Rectal smooth muscle tissue (tissue), 1 donor: Measurements from ENCODE around the gene KLK6.
"Not testable (repeated sequence)": the region's sequence is repeated elsewhere in the genome, so short reads cannot be mapped to it uniquely, and the experiment has no call there.

Source experiments
- H3K27ac ChIP-seq: one replicate; pipeline ENCODE4 v1.7.0; 2013; ENCODE audit warnings: low read depth, low read length, inconsistent platforms
- H3K27me3 ChIP-seq: one replicate; pipeline ENCODE4 v1.7.0; 2013; ENCODE audit warnings: low read length; ENCODE audit not compliant: control insufficient read depth, insufficient read depth
- H3K36me3 ChIP-seq: one replicate; pipeline ENCODE4 v1.7.0; 2013; ENCODE audit warnings: low read length; ENCODE audit not compliant: control insufficient read depth, insufficient read depth
- H3K4me1 ChIP-seq: one replicate; pipeline ENCODE4 v1.7.0; 2013; ENCODE audit warnings: low read length; ENCODE audit not compliant: control insufficient read depth, insufficient read depth
- H3K4me3 ChIP-seq: one replicate; pipeline ENCODE4 v1.7.0; 2013; ENCODE audit warnings: low read length
- H3K9ac ChIP-seq: one replicate; pipeline ENCODE4 v1.7.0; 2013; ENCODE audit warnings: low read length

The KLK6 gene

GRCh38 chr19:50982186-50982585, 12.8 kb upstream of the KLK6 start:
- Histone ChIP-seq H3K27ac (no peak overlapping the region), H3K36me3 (no peaks in the 10 kb centered on the region), H3K9ac (no peak overlapping the region), H3K4me1 (no peaks in the 10 kb centered on the region), H3K27me3 (peaks cover 5% of the 10 kb centered on the region), H3K4me3 (no peak overlapping the region)

GRCh38 chr19:50981587-50982146, 12.3 kb upstream of the KLK6 start:
- Histone ChIP-seq H3K9ac (no peak overlapping the region), H3K4me3 (no peak overlapping the region), H3K36me3 (no peaks in the 10 kb centered on the region), H3K27me3 (peaks cover 5% of the 10 kb centered on the region), H3K27ac (no peak overlapping the region), H3K4me1 (no peaks in the 10 kb centered on the region)

- Histone ChIP-seq H3K4me3 (no peak overlapping the region), H3K9ac (no peak overlapping the region), H3K27ac (no peak overlapping the region), H3K36me3 (no peaks in the 10 kb centered on the region), H3K4me1 (no peaks in the 10 kb centered on the region), H3K27me3 (peaks cover 10% of the 10 kb centered on the region)
Observed at GRCh38 chr19:50980208-50980607, 10.8 kb upstream of the KLK6 start.

GRCh38 chr19:50979758-50980157, 10.4 kb upstream of the KLK6 start:
- no peaks in the 10 kb centered on the region for H3K4me1 ChIP-seq
- H3K27ac ChIP-seq, result no peak overlapping the region
- H3K9ac ChIP-seq, result no peak overlapping the region
- no peaks in the 10 kb centered on the region for H3K36me3 ChIP-seq
- H3K27me3 ChIP-seq, result peaks cover 10% of the 10 kb centered on the region
- no peak overlapping the region for H3K4me3 ChIP-seq

- Histone ChIP-seq H3K27ac (no peak overlapping the region), H3K4me3 (no peak overlapping the region)
Observed at GRCh38 chr19:50978772-50979390, 9.5 kb upstream of the KLK6 start.

GRCh38 chr19:50977626-50978025, 8.2 kb upstream of the KLK6 start:
- H3K4me3 ChIP-seq, result no peak overlapping the region
- no peak overlapping the region for H3K27ac ChIP-seq
- H3K9ac ChIP-seq, result no peak overlapping the region
- peaks cover 10% of the 10 kb centered on the region for H3K27me3 ChIP-seq
- no peaks in the 10 kb centered on the region for H3K36me3 ChIP-seq
- no peaks in the 10 kb centered on the region for H3K4me1 ChIP-seq

More at GRCh38 chr19:50978772-50979390, 9.5 kb upstream of the KLK6 start:
- H3K9ac ChIP-seq, result no peak overlapping the region
- peaks cover 10% of the 10 kb centered on the region for H3K27me3 ChIP-seq
- no peaks in the 10 kb centered on the region for H3K4me1 ChIP-seq
- H3K36me3 ChIP-seq, result no peaks in the 10 kb centered on the region

GRCh38 chr19:50975766-50976165, 6.4 kb upstream of the KLK6 start:
- Histone ChIP-seq H3K9ac (no peak overlapping the region), H3K27me3 (peaks cover 10% of the 10 kb centered on the region), H3K27ac (no peak overlapping the region), H3K36me3 (no peaks in the 10 kb centered on the region), H3K4me3 (no peak overlapping the region), H3K4me1 (no peaks in the 10 kb centered on the region)

GRCh38 chr19:50974702-50975556, 5.5 kb upstream of the KLK6 start:
- H3K27ac ChIP-seq, result no peak overlapping the region
- H3K4me1 ChIP-seq, result no peaks in the 10 kb centered on the region
- no peaks in the 10 kb centered on the region for H3K36me3 ChIP-seq
- peaks cover 8% of the 10 kb centered on the region for H3K27me3 ChIP-seq
- no peak overlapping the region for H3K4me3 ChIP-seq
- no peak overlapping the region for H3K9ac ChIP-seq

GRCh38 chr19:50972795-50973376, 3.5 kb upstream of the KLK6 start:
- H3K36me3 ChIP-seq, result no peaks in the 10 kb centered on the region
- H3K4me3 ChIP-seq, result no peak overlapping the region
- H3K9ac ChIP-seq, result no peak overlapping the region
- H3K4me1 ChIP-seq, result no peaks in the 10 kb centered on the region
- H3K27ac ChIP-seq, result no peak overlapping the region
- peaks cover 5% of the 10 kb centered on the region for H3K27me3 ChIP-seq

GRCh38 chr19:50969810-50970209, 419 bp upstream of the KLK6 start:
- H3K4me3 ChIP-seq, H3K27me3 ChIP-seq, H3K27ac ChIP-seq, H3K9ac ChIP-seq, H3K4me1 ChIP-seq, H3K36me3 ChIP-seq: not testable (repeated sequence)

GRCh38 chr19:50968716-50969412, 527 bp downstream of the KLK6 start:
- H3K27me3 ChIP-seq, result no peaks in the 10 kb centered on the region
- no peaks in the 10 kb centered on the region for H3K36me3 ChIP-seq
- H3K27ac ChIP-seq, result no peak overlapping the region
- no peak overlapping the region for H3K4me3 ChIP-seq
- no peak overlapping the region for H3K9ac ChIP-seq
- no peaks in the 10 kb centered on the region for H3K4me1 ChIP-seq
